LoVo (cell line): ENCODE data around the gene CPO.

Experiments
- DNase-seq: peaks from one replicate; pipeline ENCODE4 v3.0.0-alpha.2; 2016; ENCODE audit warnings: low spot score

The CPO gene

GRCh38 chr2:206971805-206972204 is 32.5 kb downstream of the CPO start:
- DNase-seq = no peak

- DNase-seq = no peak
These were observed 35.2 kb downstream of the CPO start for GRCh38 chr2:206974551-206974950.

GRCh38 chr2:206978746-206979145 is 39.4 kb downstream of the CPO start:
- DNase-seq = no peak

- no peak for DNase-seq
These were observed 40.0 kb downstream of the CPO start for GRCh38 chr2:206979365-206979764.

- no peak for DNase-seq
These were observed 40.6 kb downstream of the CPO start for GRCh38 chr2:206979922-206980321.

GRCh38 chr2:206980413-206980812 is 41.1 kb downstream of the CPO start:
- no peak for DNase-seq

- no peak for DNase-seq
These were observed 41.9 kb downstream of the CPO start for GRCh38 chr2:206981086-206981674.

GRCh38 chr2:206981739-206982340 is 42.5 kb downstream of the CPO start:
- peak; percentile 39 for DNase-seq

GRCh38 chr2:206982360-206982955 is 43.1 kb downstream of the CPO start:
- no peak for DNase-seq

GRCh38 chr2:206983161-206983859 is 44.0 kb downstream of the CPO start:
- no peak for DNase-seq

GRCh38 chr2:206984206-206984605 is 44.9 kb downstream of the CPO start:
- DNase-seq = no peak

GRCh38 chr2:206986943-206987342 is 47.6 kb downstream of the CPO start:
- DNase-seq = no peak

- no peak for DNase-seq
These were observed 48.5 kb downstream of the CPO start for GRCh38 chr2:206987810-206988209.

GRCh38 chr2:206988884-206989283 is 49.6 kb downstream of the CPO start:
- no peak for DNase-seq

GRCh38 chr2:206989311-206989710 is 50.0 kb downstream of the CPO start:
- DNase-seq = peak; percentile 48

GRCh38 chr2:206990360-206990759 is 51.0 kb downstream of the CPO start:
- DNase-seq = no peak

- no peak for DNase-seq
These were observed 51.8 kb downstream of the CPO start for GRCh38 chr2:206991070-206991469.

- no peak for DNase-seq
These were observed 54.1 kb downstream of the CPO start for GRCh38 chr2:206993396-206993911.

- no peak for DNase-seq
These were observed 54.6 kb downstream of the CPO start for GRCh38 chr2:206993964-206994363.

- DNase-seq = no peak
These were observed 57.3 kb downstream of the CPO start for GRCh38 chr2:206996556-206997065.

GRCh38 chr2:207008105-207008990 is 69.0 kb downstream of the CPO start:
- DNase-seq = no peak

GRCh38 chr2:207012461-207012860 is 73.1 kb downstream of the CPO start:
- DNase-seq = no peak
